Measurements from ENCODE around the gene ETNK2.

ETNK2 gene

DNA sequence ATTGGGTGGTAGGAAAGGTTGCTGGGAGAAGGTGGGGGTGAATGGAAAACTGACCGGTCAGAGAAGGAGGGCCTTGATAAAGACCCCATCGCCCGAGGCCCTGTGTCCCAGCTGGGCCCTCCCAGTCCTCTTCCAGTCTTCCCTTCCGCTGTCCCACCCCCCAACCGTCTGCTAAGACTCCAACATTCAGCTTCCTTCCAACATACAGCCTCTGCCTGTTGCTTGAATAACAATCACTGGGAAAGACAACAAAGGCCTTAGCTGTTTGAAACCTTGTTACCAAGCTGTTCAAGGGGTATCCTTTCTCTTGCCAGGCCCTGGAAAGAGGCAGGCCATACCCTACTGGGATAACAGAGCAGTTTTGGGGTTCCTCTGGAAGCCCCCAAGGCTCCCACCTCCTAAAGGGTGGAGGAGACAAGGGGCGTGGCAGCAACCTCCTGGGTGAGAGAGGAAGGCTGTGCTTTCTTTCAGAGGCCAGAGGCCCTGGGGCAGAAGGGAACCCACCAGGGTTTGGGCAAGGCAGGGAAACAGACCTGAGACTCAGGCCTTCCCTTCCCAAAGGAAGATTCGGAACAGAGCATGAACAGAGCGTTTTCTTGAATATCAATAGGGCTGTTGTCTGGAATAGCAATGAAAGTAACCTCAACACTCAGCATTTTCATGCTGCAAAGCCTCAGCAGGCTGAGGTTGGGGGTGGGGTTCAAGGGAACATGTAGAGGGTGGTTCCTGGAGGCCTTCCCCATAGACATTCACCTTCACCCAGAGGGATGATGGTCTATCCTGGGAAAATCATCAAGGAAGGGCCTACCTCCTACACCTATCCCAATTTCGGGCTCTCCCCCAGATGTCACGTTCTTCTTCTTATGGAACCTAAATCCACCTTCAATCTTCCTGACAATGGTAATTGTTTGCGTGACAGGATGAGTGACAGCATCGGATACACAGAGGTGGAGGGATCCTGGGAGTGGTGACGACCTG is 4.1 kb downstream of the ETNK2 start:
- DNase-seq, result no peak
- TF ChIP-seq GATA1 (IDR thresholded peaks at IDR 0.05; ENCODE audit: low read depth, low read length) (no peak), POLR2A (IDR thresholded peaks at IDR 0.05; ENCODE audit: low read length) (no peak)

DNA sequence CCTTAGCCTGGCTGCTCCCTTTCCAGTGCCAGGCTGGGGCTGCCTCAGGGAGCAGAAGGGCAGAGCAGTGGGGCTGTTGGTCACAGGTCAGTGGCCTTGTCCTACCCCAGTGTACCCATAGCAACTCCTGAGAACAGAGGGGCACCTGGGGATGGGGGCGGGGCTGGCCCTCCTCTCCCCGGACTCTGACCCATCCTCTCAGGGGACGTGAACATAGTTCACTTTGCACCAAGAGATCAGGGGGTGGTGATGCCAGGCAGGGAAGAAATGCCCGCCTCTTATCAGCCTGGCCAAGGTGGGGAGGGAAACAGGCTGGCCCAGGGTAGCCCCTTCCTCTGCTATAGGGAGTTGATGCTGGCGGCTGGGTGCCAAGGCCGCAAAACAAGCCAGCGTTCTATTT is 4.9 kb downstream of the ETNK2 start:
- no peak for TF ChIP-seq GATA1 (IDR thresholded peaks at IDR 0.05; ENCODE audit: low read depth, low read length)
- no peak for TF ChIP-seq POLR2A (IDR thresholded peaks at IDR 0.05; ENCODE audit: low read length)
- DNase-seq, result no peak

DNA sequence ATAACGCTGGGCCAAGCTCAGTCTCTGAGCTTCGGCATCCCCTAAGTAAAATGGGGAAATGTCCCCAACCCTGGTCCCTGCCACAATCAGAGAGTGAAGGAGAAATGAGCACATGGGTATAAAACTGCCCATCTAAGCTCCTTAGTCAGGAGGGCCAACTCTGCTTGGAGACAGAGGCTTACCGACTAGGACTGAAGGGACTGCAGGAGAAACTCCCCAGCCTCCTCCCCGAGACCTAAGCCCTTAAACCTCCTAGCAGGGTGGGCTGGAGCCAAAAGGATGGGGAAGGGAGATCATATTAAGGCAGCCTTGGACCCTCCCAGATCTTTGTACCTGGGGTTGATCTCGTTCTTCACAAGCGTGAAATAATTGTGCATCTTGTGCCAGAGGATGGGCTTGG is 5.5 kb downstream of the ETNK2 start:
- TF ChIP-seq POLR2A (IDR thresholded peaks at IDR 0.05; ENCODE audit: low read length) (no peak), GATA1 (IDR thresholded peaks at IDR 0.05; ENCODE audit: low read depth, low read length) (no peak)
- DNase-seq, result no peak

DNA sequence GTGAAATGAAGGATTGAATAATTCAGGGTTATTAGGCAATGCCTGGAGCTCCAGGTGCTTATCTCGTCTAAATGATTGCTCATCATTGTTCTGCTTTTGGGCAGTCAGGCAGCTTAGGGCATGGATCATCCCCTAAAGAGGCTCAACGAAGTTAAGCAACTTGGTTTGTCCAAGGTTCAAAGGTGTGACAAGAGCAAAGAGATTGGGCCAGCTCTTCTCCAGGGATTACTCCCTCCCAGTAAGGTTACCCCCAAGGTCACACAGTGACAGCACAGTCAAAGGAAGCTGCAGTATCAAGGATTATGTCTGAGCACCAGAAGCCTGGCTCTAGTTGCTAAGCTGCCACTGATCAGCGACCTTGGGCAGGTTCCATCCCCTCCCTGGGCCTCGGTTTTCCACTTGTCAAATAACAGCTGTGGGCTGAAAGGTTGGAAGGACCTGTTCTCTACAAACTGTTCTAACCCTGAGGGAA is 6.8 kb downstream of the ETNK2 start:
- DNase-seq, result no peak
- no peak for TF ChIP-seq POLR2A (IDR thresholded peaks at IDR 0.05; ENCODE audit: low read length)
- TF ChIP-seq GATA1 (IDR thresholded peaks at IDR 0.05; ENCODE audit: low read depth, low read length), result no peak

DNA sequence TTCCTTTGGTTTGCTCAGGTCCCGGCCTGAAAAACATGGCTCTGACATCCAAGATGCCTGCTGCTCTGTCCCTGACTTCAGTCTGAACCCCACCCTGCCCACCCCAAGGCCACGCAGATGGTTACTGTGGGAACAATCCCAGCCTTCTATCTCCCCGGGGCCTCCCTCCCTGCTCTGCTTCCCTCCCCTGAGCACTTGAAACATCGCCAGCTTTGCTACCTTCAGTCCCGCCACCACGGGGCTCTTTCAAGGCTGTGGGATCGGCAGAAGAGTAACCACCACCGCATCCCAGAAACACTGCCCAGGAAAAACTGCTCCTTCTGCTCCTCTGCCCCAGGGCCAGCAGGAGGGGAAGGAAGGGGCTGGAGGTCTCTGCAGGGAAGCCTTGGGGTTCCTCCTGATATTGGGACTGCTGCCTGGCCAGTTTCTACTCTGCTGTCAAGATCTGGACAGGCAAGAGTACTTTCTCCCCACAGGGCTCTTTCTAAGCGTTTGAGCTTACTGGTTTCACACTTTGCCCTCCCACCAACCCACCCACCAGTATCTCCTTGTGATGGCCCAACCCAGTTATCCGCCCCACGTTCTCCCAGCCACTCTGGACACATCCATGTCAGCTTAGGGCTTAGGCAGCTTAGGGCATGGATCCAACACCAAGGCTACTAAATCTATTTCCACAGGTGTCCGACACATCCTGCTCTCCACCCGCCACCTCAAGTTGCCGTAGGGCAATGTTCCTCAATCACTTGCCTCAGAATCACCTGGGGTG is 8.4 kb downstream of the ETNK2 start:
- DNase-seq, result no peak
- TF ChIP-seq GATA1 (IDR thresholded peaks at IDR 0.05; ENCODE audit: low read depth, low read length) (no peak), POLR2A (IDR thresholded peaks at IDR 0.05; ENCODE audit: low read length) (no peak)

DNA sequence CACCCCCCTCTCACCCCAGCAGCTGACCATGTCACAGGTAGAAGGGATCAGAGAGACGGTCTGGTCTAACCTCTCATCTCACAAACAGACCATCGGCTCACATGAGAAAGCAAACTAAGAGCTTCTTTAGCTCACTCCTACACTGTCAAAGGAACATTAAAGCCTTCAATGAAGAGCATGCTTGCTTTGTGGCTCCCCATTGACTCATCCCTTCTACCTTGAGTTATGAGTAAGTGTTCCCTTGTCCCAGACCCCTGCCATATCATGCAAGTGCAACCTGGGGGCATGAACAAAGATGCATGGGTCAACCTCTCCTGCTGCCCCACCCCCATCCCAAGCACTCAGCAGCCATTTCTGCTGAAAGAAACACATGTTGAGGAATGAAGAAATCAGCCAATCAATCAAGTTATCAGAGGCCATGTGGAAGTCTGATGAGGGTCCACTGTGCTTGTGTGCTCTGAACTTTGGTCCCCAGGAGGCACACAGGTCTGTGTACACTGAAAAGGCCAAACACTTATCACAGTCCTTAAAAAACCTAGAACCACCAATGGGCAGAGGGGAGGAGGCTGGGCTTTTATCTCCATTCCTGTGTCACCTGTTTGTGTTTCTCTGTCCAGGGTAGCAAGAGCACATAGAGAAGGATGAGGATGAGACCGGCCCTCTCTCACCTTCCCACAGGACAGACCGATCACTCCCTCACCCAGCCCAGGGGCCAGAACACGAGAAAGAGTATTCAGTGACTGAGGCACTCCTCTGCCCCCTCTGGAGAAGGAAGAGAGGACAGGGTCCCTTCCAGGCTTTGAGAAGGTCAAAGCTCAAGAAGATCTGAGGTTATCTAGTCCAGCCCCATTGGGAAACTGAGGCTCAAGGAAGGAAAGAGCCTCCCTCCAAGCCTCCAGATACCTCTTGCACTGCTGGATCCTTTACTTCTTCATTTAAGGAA is 9.5 kb downstream of the ETNK2 start:
- no peak for DNase-seq
- TF ChIP-seq GATA1 (IDR thresholded peaks at IDR 0.05; ENCODE audit: low read depth, low read length) (no peak), POLR2A (IDR thresholded peaks at IDR 0.05; ENCODE audit: low read length) (no peak)

DNA sequence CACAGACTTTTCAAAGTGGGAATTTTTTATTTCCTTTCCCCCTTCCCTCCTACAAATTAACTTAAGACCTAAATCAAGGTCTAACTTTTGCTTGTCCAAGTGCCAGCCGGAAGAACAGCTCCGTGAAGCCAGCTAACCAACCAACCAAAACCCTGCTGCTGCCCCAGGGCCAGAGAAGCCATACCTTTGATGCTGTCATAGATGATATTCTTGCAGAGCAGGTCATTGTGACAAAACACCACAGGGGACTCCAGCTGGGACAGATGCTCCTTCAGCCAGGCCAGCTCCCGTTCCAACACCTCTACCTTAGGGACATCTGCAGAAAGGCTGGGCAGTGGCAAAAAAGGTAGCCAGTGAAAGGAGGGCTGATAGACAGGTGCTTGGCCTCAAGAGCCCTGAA is 10.7 kb downstream of the ETNK2 start:
- TF ChIP-seq GATA1 (IDR thresholded peaks at IDR 0.05; ENCODE audit: low read depth, low read length) (no peak), POLR2A (IDR thresholded peaks at IDR 0.05; ENCODE audit: low read length) (no peak)
- no peak for DNase-seq

DNA sequence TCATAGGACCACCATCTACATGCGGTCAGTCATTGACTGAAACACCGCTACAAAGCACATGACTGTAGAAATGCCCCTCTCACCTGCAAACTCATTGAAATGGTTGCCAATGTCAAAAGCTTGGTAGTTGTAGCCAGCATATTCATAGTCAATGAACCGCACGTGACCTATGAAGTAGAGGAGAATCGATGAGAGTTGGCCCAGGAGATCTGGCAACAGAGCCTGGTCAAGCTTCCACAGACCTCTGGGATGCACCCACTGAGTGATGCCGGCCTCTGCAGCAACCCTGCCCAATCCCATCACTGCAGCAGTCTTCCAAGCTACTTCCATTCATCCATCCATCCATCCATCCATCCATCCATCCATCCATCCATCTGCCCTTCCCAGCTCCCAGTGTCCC is 11.9 kb downstream of the ETNK2 start:
- TF ChIP-seq GATA1 (IDR thresholded peaks at IDR 0.05; ENCODE audit: low read depth, low read length) (no peak), POLR2A (IDR thresholded peaks at IDR 0.05; ENCODE audit: low read length) (no peak)
- DNase-seq, result no peak

DNA sequence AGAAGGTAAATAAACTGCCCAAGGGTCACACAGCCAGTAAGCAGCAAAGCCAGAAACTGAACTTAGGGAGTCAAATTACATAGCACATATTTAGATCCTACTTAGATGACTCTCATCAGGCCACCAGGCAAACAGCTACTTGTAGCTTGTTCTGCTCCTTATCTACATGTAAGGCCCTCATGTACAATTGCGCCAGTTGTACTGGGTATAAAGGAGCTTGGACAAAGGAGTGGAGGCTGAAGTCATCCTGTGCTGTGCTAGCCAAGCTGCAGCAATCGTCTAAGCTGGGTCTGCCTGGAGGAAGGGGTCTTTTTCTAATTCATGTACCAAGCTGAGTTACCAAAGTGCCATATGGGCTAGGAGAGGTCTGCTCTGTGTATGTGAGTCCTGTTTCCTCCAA is 12.8 kb downstream of the ETNK2 start:
- DNase-seq, result no peak

DNA sequence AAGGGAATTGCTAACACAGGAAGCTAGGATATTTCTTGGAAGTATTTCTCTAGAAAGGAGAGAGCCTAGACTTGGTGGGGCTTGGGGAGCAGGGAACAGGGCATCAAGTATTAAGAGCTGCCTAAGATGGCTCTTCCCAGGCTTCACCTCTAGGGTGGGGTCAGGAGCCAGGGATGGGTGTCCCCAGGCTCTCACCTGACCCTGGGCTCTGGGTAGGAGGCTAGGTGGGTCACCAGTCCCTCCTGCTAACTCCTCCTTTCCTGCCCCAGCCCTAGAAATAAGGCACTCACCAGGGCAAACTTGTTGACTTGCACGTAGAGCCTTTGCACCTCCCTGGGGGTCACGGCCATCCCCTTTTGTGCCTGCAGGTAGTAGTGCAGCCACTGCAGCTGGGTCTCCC is 15.0 kb downstream of the ETNK2 start:
- no peak for DNase-seq
- TF ChIP-seq POLR2A (IDR thresholded peaks at IDR 0.05; ENCODE audit: low read length), result no peak
- no peak for TF ChIP-seq GATA1 (IDR thresholded peaks at IDR 0.05; ENCODE audit: low read depth, low read length)

More for the DNA sequence above, 12.8 kb downstream of the ETNK2 start:
- TF ChIP-seq POLR2A (IDR thresholded peaks at IDR 0.05; ENCODE audit: low read length) (no peak), GATA1 (IDR thresholded peaks at IDR 0.05; ENCODE audit: low read depth, low read length) (no peak)

DNA sequence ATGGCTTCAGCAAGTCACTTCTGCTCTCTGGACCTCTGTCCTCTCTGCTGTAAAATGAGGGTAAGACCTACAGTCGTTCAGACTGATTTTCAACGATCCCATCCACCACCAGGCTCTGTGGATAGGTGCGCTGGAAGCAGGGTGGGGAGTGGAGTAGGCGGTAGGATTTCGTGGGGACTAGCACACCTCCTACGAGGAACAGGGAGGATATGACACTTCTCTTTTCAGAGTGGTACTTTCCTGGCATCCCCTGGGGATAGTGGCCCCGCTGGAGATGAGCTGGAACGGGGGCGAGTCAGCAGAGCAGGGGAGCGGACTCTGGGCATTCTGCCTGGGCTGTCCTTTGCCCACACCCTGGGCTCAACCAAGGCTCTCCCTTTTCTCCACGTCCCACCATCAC is 17.7 kb downstream of the ETNK2 start:
- no peak for DNase-seq
- TF ChIP-seq GATA1 (IDR thresholded peaks at IDR 0.05; ENCODE audit: low read depth, low read length) (no peak), POLR2A (IDR thresholded peaks at IDR 0.05; ENCODE audit: low read length) (no peak)

DNA sequence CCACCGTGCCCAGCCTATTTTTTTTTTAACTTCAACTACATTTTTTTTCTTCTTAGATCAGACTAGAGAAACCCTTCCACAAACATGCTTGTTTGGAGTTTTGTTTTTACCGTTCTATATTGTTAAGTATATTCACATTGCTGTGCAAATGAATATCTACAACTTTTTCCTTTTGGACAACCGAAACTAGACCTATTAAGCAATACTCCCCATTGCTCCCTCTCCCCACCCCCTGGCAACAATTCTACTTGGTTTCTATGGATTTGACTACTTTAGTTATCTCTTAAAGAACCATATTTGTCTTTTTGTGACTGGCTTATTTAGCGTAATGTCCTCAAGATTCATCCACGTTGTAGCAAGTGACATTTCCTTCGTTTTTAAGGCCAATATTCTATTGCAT is 19.1 kb downstream of the ETNK2 start:
- no peak for DNase-seq
- TF ChIP-seq GATA1 (IDR thresholded peaks at IDR 0.05; ENCODE audit: low read depth, low read length), result no peak
- no peak for TF ChIP-seq POLR2A (IDR thresholded peaks at IDR 0.05; ENCODE audit: low read length)

DNA sequence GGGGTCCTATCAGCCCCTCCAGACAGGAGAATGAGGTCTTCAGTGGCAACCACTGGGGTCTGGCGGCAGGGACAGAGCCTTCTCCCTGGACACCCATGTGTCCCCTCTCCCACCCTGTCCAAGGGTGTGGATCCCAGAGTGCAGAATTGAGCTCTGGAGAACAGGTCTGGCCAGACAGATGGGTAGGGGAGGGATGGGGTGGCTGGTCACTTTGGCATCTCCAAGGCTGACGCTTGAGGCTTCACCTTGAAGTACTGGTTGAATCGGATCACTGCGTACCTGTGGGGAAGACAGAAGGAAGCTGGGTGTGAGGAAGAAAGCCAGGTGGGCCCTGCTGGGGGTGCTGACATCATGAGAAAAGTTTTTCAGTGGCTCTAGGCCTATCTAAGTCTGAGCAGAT is 19.9 kb downstream of the ETNK2 start:
- DNase-seq, result no peak
- TF ChIP-seq POLR2A (IDR thresholded peaks at IDR 0.05; ENCODE audit: low read length) (no peak), GATA1 (IDR thresholded peaks at IDR 0.05; ENCODE audit: low read depth, low read length) (no peak)

Data from erythroblast (primary cell).